Parathyroid adenoma (tissue), 2 donors: ENCODE results near the gene OR51B6.
"Not testable (repeated sequence)": the region's sequence is repeated elsewhere in the genome, so short reads cannot be mapped to it uniquely, and the experiment has no call there.

Experiments used
- H2AFZ ChIP-seq: fragments of 300-600 bp; sonication (generic); one replicate; pipeline ENCODE4 v1.7.0; 2017; ENCODE audit warnings: antibody characterized with exemption, mild to moderate bottlenecking
- H3K27ac ChIP-seq: fragments of 300-600 bp; sonication (generic); one replicate; pipeline ENCODE4 v1.7.0; 2017
- H3K27me3 ChIP-seq: fragments of 300-600 bp; sonication (generic); one replicate; pipeline ENCODE4 v1.7.0; 2017; ENCODE audit warnings: low read length; ENCODE audit not compliant: control insufficient read depth, insufficient read depth
- H3K36me3 ChIP-seq: fragments of 300-600 bp; sonication (generic); one replicate; pipeline ENCODE4 v1.7.0; 2017; ENCODE audit warnings: low read length; ENCODE audit not compliant: control insufficient read depth, insufficient read depth
- H3K4me1 ChIP-seq: fragments of 300-600 bp; sonication (generic); one replicate; pipeline ENCODE4 v1.7.0; 2017; ENCODE audit warnings: control low read depth
- H3K4me2 ChIP-seq: fragments of 300-600 bp; sonication (generic); one replicate; pipeline ENCODE4 v1.7.0; 2017; ENCODE audit warnings: low read length
- H3K4me3 ChIP-seq: fragments of 300-600 bp; sonication (generic); one replicate; pipeline ENCODE4 v1.7.0; 2017; ENCODE audit warnings: low read depth, low read length
- H3K79me2 ChIP-seq: fragments of 300-600 bp; sonication (generic); one replicate; pipeline ENCODE4 v1.7.0; 2017; ENCODE audit warnings: control low read depth
- H3K9ac ChIP-seq: fragments of 300-600 bp; sonication (generic); one replicate; pipeline ENCODE4 v1.7.0; 2017; ENCODE audit warnings: mild to moderate bottlenecking
- H3K9me3 ChIP-seq: fragments of 300-600 bp; sonication (generic); one replicate; pipeline ENCODE4 v1.7.0; 2017; ENCODE audit warnings: low read length; ENCODE audit not compliant: control insufficient read depth
- TF ChIP-seq, protein P1 (sequence below): fragments of 300-600 bp; sonication (generic); IDR thresholded peaks from one replicate; pipeline ENCODE4 v1.7.0; 2017; ENCODE audit warnings: antibody characterized with exemption, mild to moderate bottlenecking
- donor health status: primary hyperparathyroidism.

OR51B6 gene

DNA sequence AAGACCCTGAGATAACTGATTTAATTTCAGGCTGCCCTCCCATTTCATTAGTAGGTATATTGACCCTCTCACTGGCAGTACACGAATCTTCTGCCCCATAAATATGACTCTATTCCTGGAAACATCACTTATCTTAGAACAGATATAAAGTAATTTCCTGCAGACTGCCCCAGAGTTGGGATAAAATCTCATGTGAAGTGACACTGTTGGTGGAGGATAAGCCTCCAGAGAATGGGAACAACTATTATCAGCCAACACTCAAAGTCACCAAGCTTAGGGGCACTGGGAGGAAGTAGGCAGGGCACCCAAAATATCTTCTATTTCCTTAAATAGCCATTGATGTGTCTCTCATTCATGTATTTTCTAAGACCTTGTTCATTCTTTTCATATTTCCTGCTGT is 16.1 kb upstream of the OR51B6 start:
- no peak overlapping the region for H3K9ac ChIP-seq
- no peak overlapping the region for H3K27ac ChIP-seq
- H3K4me2 ChIP-seq = no peak overlapping the region
- no peak overlapping the region for H2AFZ ChIP-seq
- TF ChIP-seq, protein P1, sequence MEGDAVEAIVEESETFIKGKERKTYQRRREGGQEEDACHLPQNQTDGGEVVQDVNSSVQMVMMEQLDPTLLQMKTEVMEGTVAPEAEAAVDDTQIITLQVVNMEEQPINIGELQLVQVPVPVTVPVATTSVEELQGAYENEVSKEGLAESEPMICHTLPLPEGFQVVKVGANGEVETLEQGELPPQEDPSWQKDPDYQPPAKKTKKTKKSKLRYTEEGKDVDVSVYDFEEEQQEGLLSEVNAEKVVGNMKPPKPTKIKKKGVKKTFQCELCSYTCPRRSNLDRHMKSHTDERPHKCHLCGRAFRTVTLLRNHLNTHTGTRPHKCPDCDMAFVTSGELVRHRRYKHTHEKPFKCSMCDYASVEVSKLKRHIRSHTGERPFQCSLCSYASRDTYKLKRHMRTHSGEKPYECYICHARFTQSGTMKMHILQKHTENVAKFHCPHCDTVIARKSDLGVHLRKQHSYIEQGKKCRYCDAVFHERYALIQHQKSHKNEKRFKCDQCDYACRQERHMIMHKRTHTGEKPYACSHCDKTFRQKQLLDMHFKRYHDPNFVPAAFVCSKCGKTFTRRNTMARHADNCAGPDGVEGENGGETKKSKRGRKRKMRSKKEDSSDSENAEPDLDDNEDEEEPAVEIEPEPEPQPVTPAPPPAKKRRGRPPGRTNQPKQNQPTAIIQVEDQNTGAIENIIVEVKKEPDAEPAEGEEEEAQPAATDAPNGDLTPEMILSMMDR = no peak
- H3K4me1 ChIP-seq = no peaks in the 10 kb centered on the region
- H3K27me3 ChIP-seq = no peaks in the 10 kb centered on the region
- no peak overlapping the region for H3K4me3 ChIP-seq
- no peaks in the 10 kb centered on the region for H3K79me2 ChIP-seq
- H3K9me3 ChIP-seq = no peaks in the 10 kb centered on the region
- no peaks in the 10 kb centered on the region for H3K36me3 ChIP-seq

DNA sequence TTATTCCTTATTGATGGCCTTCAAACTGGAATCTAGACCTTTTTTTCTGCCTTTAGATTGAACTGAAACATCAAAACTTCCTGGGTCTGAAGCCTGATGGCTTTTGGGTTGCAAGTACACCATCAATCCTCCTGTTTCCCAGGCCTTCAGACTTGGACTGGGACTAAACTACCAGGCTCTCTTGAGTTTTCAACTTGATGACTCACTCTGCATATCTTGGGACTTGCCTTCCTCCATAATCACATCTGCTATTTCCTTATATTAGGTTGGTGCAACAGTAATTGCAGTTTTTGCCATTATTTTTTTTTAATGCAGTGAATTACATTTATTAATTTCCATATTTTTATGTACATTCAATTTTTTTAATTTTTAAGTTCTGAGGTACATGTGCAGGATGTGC is 15.0 kb upstream of the OR51B6 start:
- H3K9me3 ChIP-seq = no peaks in the 10 kb centered on the region
- H2AFZ ChIP-seq = no peak overlapping the region
- no peak overlapping the region for H3K4me2 ChIP-seq
- no peaks in the 10 kb centered on the region for H3K27me3 ChIP-seq
- H3K4me3 ChIP-seq = no peak overlapping the region
- H3K79me2 ChIP-seq = no peaks in the 10 kb centered on the region
- H3K9ac ChIP-seq = no peak overlapping the region
- no peak overlapping the region for H3K27ac ChIP-seq
- no peaks in the 10 kb centered on the region for H3K4me1 ChIP-seq
- no peaks in the 10 kb centered on the region for H3K36me3 ChIP-seq
- TF ChIP-seq, protein P1 = no peak

DNA sequence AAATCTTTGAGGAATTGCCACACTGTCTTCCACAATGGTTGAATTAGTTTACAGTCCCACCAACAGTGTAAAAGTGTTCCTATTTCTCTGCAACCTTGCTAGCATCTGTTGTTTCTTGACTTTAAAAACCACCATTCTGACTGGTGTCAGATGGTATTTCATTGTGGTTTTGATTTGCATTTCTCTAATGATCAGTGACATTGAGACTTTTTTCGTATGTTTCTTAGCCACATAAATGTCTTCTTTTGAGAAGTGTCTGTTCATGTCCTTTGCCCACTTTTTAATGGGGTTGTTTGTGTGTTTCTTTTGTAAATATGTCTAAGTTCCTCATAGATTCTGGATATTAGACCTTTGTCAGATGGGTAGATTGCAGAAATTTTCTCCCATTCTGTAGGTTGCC is 14.1 kb upstream of the OR51B6 start:
- not testable (repeated sequence) for H3K79me2 ChIP-seq, H3K9ac ChIP-seq, H3K36me3 ChIP-seq, H3K4me3 ChIP-seq, H3K27ac ChIP-seq, H3K4me1 ChIP-seq, H2AFZ ChIP-seq, H3K4me2 ChIP-seq, H3K27me3 ChIP-seq, H3K9me3 ChIP-seq

DNA sequence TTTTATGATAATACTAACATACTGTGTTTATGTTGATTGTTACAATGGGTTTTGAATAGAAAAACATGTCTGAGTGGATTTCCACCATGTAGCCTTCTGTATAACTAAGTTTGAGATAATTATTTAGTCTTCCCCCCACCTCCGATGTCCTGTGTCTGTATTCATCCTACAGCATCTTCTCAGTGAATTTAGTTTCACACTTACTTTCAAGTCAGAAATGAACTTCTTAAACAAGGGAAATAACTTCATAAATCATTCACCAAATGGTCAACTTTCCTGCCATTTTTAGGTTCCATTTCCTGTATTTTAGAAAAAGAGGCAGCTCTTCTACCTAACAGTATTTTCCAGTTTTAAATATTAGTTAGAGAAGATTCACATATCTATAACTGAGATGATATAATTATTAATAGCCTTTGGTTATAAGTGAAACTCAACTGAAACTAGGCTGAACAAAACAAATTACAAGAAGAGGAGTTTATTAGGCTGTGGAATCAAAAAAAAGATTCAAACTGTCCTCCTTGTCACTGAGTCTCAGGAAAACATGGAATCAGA is 11.5 kb upstream of the OR51B6 start:
- TF ChIP-seq, protein P1 = no peak
- H3K4me2 ChIP-seq = no peak overlapping the region
- no peaks in the 10 kb centered on the region for H3K27me3 ChIP-seq
- no peak overlapping the region for H2AFZ ChIP-seq
- H3K9ac ChIP-seq = no peak overlapping the region
- H3K36me3 ChIP-seq = no peaks in the 10 kb centered on the region
- no peaks in the 10 kb centered on the region for H3K79me2 ChIP-seq
- H3K4me1 ChIP-seq = no peaks in the 10 kb centered on the region
- no peak overlapping the region for H3K4me3 ChIP-seq
- H3K27ac ChIP-seq = no peak overlapping the region
- no peaks in the 10 kb centered on the region for H3K9me3 ChIP-seq

DNA sequence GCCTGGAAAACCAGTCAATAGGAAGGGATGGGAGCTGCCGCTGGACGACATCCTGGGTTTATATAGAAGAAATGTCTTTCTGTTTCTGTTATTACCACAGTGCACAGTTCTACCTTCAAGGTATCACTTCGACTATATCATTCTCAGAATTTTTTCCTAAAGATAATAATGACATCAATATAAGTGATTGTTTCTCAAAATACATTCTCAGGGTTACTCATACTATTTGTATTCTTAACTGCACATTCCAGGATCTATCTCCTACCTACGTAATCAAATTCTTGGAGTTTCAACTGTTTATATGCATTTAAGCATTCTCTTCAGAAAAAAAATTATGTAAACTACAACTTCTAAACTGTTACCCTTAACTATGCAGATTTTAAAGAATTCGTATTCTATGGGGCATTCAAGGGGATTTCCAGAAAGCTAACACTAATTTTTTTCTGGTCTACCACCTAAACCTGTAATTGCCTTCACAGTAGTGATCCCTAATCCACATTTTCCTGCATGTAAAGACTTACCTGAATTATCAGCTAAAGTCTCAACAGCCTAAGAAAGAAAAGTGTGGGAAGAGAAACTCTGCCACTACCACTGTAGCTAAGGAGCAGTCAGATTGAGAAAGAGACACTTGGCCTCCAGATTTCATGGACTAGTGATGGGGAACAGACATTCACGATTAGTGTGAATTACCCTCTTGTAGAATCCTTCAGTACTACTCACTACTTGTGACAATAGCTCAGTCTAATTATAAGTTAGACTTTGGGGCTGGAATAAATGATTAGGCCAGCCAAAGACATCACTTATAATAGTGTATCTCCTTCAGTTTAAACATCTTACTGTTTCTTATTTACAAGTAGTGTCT is 7.6 kb upstream of the OR51B6 start, which contains the start of gene OR51B5:
Gene OR51B5, minus strand, starts transcription at position 51 of the 862 bp plus-strand sequence. Its CDS starts 0 bp downstream, at position 51.
- Histone ChIP-seq H3K27ac (no peak within 1 kb of the TSS), H3K4me1 (no peaks in the 10 kb centered on the region), H2AFZ (no peak within 1 kb of the TSS), H3K27me3 (no peaks in the 10 kb centered on the region), H3K4me3 (no peak within 1 kb of the TSS), H3K36me3 (no peaks in the 10 kb centered on the region), H3K4me2 (no peak within 1 kb of the TSS), H3K79me2 (no peaks in the 10 kb centered on the region), H3K9ac (no peak within 1 kb of the TSS), H3K9me3 (no peaks in the 10 kb centered on the region)
- TF ChIP-seq, protein P1 = no peak
